Measurements from ENCODE around the gene KRT79. TPM values are rescaled to one million over a fixed set of nuclear protein-coding genes. Genes with fewer than 3 reads are reported as not detected.

The KRT79 gene
- total RNA-seq, 6 experiments from 2014 or later: not detected

DNA sequence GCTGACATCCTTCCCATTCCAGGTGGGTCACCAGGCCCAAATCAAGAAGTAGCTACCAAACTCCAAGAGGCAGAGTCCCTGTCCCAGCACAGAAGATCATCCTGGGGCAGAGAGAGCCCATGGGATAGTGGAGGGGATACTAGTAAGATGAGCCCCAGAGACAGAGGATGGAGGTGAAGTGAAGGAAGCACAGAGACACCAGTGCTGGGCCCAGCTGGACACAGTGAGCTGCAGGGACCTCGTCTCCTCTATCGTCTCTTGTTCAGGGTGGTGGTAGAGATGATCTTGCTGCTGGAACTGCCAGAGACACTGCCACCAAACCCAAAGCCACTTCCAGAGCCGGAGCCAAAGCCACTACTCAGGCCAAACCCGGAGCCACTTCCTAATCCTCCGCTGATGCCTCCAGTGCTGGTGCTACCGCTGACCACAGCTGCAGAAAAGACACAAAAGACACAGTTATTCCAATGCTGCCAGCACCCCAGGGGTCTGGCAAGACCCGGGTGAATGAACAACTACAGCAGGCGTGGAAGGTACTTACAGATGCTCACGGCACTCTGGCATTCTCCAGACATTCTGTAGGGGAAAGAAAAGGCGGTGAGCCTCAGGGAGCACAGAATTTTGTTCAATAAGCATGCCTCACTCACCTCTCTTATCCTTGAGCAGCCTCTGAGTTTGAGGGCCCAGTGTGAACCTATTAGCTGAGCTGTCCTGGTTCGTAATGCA is 27.1 kb downstream of the KRT79 start:
- H3K4me1 ChIP-seq: no peaks in the 10 kb centered on the region
- no peak overlapping the region for H3K27ac ChIP-seq
- DNase-seq (peak in 1 of 3 donors; percentile 26), ATAC-seq (no peak)
- TF ChIP-seq CTCF (IDR thresholded peaks at IDR 0.05): no peak
- no peak for TF ChIP-seq POLR2A (IDR thresholded peaks at IDR 0.05)
- 47% methylated on average over 5 of the region's 11 CpGs for WGBS (ENCODE audit: insufficient coverage, low coverage, low lambda C conversion rate, missing lambda C conversion rate)
- intact Hi-C loops (cut with DNase I): no loop called here
- no peak overlapping the region for H3K4me3 ChIP-seq
- H3K9me3 ChIP-seq: no peaks in the 10 kb centered on the region
- H3K36me3 ChIP-seq: no peaks in the 10 kb centered on the region
- no peaks in the 10 kb centered on the region for H3K27me3 ChIP-seq

- DNase-seq (peak in 1 of 3 donors; percentile 1), ATAC-seq (no peak)
- Histone ChIP-seq H3K27me3 (no peaks in the 10 kb centered on the region), H3K9me3 (no peaks in the 10 kb centered on the region), H3K4me1 (no peaks in the 10 kb centered on the region), H3K4me3 (no peak overlapping the region), H3K27ac (no peak overlapping the region), H3K36me3 (no peaks in the 10 kb centered on the region)
- WGBS (ENCODE audit: insufficient coverage, low coverage, low lambda C conversion rate, missing lambda C conversion rate): 90% methylated on average over 3 of the region's 3 CpGs
- TF ChIP-seq CTCF (IDR thresholded peaks at IDR 0.05): no peak
- intact Hi-C loops (cut with DNase I): no loop called here
Measured at GRCh38 chr12:52806169-52806811, 27.8 kb downstream of the KRT79 start.

GRCh38 chr12:52805739-52806138 is 28.4 kb downstream of the KRT79 start:
- 60% methylated on average over 1 of the region's 3 CpGs for WGBS (ENCODE audit: insufficient coverage, low coverage, low lambda C conversion rate, missing lambda C conversion rate)
- Histone ChIP-seq H3K9me3 (no peaks in the 10 kb centered on the region), H3K36me3 (no peaks in the 10 kb centered on the region), H3K4me1 (no peaks in the 10 kb centered on the region), H3K4me3 (no peak overlapping the region), H3K27ac (no peak overlapping the region), H3K27me3 (no peaks in the 10 kb centered on the region)
- DNase-seq (no peak), ATAC-seq (no peak)
- intact Hi-C loops (cut with DNase I): no loop called here
- TF ChIP-seq CTCF (IDR thresholded peaks at IDR 0.05) (no peak), POLR2A (IDR thresholded peaks at IDR 0.05) (no peak)

DNA sequence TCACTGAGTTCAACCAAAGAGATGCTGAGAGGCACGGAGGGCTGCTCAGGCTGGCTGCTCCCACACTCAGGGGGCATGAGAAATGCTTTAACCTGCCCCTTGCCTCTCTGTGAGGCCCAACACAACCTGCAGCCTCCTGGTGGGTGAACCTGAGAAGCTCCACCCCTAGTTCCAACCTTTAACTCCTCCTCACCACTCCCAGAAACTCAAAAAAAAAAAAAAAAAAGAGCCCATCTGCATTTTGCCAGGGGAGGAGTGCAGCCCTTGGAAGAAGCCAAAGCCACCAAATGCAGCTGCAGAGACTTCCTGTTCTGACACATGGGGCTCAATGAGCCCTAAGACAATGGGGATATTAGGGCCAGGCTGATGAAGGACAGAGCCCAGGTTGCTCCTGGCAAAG is 29.1 kb downstream of the KRT79 start:
- H3K36me3 ChIP-seq: no peaks in the 10 kb centered on the region
- H3K4me3 ChIP-seq: no peak overlapping the region
- no peaks in the 10 kb centered on the region for H3K9me3 ChIP-seq
- no peak overlapping the region for H3K27ac ChIP-seq
- 33% methylated on average over 1 of the region's 1 CpG for WGBS (ENCODE audit: insufficient coverage, low coverage, low lambda C conversion rate, missing lambda C conversion rate)
- TF ChIP-seq CTCF (IDR thresholded peaks at IDR 0.05): no peak
- TF ChIP-seq POLR2A (IDR thresholded peaks at IDR 0.05): no peak
- DNase-seq (peak in 1 of 3 donors; percentile 6), ATAC-seq (no peak)
- intact Hi-C loops (cut with DNase I): no loop called here
- H3K27me3 ChIP-seq: no peaks in the 10 kb centered on the region
- H3K4me1 ChIP-seq: no peaks in the 10 kb centered on the region
